ENCODE results near the gene GPR137C.

DNA sequence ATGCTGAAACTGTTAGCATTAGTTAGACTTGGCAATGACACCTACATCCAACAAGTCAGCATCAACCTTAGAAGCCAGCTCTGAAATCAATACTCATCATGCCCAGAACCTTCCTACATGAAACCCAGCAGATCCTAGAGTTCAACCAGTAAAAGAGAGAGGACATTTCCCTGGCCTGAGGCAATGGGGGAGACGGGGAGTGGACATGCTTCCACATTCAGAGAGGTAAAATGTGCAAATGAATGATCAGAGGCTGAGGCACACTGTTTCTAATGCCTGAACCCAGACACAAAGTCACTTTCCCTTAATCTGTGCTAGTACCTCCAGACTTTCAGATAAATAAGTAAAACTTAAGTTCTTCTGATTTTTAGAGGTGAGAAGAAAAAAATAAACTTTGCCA lies 108.2 kb downstream of the GPR137C start:
- TF ChIP-seq, protein P1, sequence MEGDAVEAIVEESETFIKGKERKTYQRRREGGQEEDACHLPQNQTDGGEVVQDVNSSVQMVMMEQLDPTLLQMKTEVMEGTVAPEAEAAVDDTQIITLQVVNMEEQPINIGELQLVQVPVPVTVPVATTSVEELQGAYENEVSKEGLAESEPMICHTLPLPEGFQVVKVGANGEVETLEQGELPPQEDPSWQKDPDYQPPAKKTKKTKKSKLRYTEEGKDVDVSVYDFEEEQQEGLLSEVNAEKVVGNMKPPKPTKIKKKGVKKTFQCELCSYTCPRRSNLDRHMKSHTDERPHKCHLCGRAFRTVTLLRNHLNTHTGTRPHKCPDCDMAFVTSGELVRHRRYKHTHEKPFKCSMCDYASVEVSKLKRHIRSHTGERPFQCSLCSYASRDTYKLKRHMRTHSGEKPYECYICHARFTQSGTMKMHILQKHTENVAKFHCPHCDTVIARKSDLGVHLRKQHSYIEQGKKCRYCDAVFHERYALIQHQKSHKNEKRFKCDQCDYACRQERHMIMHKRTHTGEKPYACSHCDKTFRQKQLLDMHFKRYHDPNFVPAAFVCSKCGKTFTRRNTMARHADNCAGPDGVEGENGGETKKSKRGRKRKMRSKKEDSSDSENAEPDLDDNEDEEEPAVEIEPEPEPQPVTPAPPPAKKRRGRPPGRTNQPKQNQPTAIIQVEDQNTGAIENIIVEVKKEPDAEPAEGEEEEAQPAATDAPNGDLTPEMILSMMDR (IDR thresholded peaks at IDR 0.05; ENCODE audit: poor library complexity), result no peak
- TF ChIP-seq EZH2 (IDR thresholded peaks at IDR 0.05; ENCODE audit: borderline replicate concordance) (no peak), EZH2phosphoT487 (IDR thresholded peaks at IDR 0.05; ENCODE audit: low read depth, severe bottlenecking, unreplicated experiment) (no peak)

Data from hepatocyte (in vitro differentiated cells).